GM12801 (cell line): ENCODE measurements around the gene LUZP1.

Experiments
- CTCF ChIP-seq: IDR thresholded peaks from one replicate; pipeline ENCODE4 v1.5.1; 2011; ENCODE audit warnings: control low read depth; ENCODE audit not compliant: insufficient read length; ENCODE audit errors: extremely low read depth

LUZP1 gene

GRCh38 chr1:23169727-23170335 lies 1.2 kb upstream of the LUZP1 start:
- TF ChIP-seq CTCF = no peak

- no peak for TF ChIP-seq CTCF
Measured at GRCh38 chr1:23169195-23169575, 529 bp upstream of the LUZP1 start.

GRCh38 chr1:23168079-23168444 lies 594 bp downstream of the LUZP1 start:
- TF ChIP-seq CTCF = no peak

- no peak for TF ChIP-seq CTCF
Measured at GRCh38 chr1:23167353-23168078, 1.1 kb downstream of the LUZP1 start.

GRCh38 chr1:23166854-23167253 lies 1.8 kb downstream of the LUZP1 start:
- no peak for TF ChIP-seq CTCF

GRCh38 chr1:23163395-23163794 lies 5.3 kb downstream of the LUZP1 start:
- no peak for TF ChIP-seq CTCF

- TF ChIP-seq CTCF = no peak
Measured at GRCh38 chr1:23159963-23160877, 8.4 kb downstream of the LUZP1 start.
